GM12865 (cell line): ENCODE data around the gene DENND1A.

Experiments used
- DNase-seq: peaks from one replicate; pipeline ENCODE4 v3.0.0; 2010; ENCODE audit warnings: low read depth
- H3K4me3 ChIP-seq: 2 replicates; pipeline ENCODE4 v1.5.1; 2011; ENCODE audit warnings: mild to moderate bottlenecking, low read depth, low read length, control low read depth
- TF ChIP-seq, protein P1 (sequence below): IDR thresholded peaks from 2 replicates; pipeline ENCODE4 v1.5.1; 2011; ENCODE audit warnings: low read length, control low read depth, low read depth, inconsistent platforms; ENCODE audit not compliant: insufficient read depth; ENCODE audit errors: missing control alignments

The DENND1A gene

DNA sequence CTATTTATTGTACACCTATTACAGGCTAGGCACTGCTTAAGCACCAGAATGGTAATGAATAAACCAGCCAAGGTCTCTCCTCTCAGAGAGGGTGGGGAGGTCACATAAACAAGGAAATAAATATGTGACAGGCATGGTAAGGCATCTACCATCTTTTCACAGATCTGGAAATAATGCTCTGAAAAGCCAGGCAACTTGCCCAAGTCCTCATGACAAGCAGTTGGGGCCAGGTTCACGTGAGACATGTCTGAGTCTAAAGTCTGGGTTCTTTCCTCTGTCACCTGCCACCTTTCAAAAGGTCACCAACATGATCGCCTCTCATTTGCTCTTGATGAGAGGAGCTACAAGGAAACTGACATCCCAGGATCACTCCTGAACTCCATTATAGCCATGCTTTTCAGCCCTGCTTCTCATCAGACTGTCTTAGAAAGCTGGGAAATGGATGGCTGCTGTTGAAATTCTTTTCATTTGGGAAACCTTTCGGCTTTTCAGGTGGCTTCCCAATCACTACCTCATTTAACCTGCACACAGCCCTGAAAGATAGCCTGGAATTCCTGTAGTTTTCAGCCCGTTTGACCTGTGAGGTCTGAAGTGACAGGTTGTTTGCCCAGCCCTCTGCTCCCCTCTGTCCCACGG lies 450.8 kb downstream of the DENND1A start:
- no peak overlapping the region for H3K4me3 ChIP-seq
- TF ChIP-seq, protein P1, sequence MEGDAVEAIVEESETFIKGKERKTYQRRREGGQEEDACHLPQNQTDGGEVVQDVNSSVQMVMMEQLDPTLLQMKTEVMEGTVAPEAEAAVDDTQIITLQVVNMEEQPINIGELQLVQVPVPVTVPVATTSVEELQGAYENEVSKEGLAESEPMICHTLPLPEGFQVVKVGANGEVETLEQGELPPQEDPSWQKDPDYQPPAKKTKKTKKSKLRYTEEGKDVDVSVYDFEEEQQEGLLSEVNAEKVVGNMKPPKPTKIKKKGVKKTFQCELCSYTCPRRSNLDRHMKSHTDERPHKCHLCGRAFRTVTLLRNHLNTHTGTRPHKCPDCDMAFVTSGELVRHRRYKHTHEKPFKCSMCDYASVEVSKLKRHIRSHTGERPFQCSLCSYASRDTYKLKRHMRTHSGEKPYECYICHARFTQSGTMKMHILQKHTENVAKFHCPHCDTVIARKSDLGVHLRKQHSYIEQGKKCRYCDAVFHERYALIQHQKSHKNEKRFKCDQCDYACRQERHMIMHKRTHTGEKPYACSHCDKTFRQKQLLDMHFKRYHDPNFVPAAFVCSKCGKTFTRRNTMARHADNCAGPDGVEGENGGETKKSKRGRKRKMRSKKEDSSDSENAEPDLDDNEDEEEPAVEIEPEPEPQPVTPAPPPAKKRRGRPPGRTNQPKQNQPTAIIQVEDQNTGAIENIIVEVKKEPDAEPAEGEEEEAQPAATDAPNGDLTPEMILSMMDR, result no peak
- no peak for DNase-seq

GRCh38 chr9:123478160-123478559 lies 451.8 kb downstream of the DENND1A start:
- no peak for DNase-seq
- TF ChIP-seq, protein P1, result no peak
- no peak overlapping the region for H3K4me3 ChIP-seq

DNA sequence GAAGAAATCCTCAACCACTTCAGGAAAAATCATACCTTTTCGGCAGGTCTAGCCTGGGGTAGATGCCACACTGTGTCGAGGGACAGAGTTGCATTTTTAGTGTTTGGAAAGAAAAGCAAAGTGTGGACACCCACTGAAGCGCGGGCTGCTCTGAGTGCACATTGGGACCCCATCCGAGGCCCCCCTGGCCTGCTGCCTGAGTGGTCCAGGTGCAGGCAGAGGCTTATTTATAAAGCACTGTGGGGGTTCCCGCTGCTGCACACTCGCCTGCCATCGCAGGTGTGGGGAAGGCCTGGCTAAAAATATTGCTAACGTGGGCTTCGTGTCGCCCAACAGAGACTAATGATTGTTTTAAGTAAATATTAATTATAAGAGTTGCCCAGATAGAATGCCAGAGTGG lies 454.5 kb downstream of the DENND1A start:
- TF ChIP-seq, protein P1, result no peak
- DNase-seq, result no peak
- H3K4me3 ChIP-seq, result no peak overlapping the region

GRCh38 chr9:123472862-123473614 lies 456.9 kb downstream of the DENND1A start:
- DNase-seq, result no peak
- no peak overlapping the region for H3K4me3 ChIP-seq
- TF ChIP-seq, protein P1, result no peak

- TF ChIP-seq, protein P1, result no peak
- no peak for DNase-seq
- H3K4me3 ChIP-seq, result no peak overlapping the region
Observed at GRCh38 chr9:123471843-123472570, 457.9 kb downstream of the DENND1A start.

GRCh38 chr9:123470991-123471770 lies 458.7 kb downstream of the DENND1A start:
- no peak for DNase-seq
- no peak overlapping the region for H3K4me3 ChIP-seq
- TF ChIP-seq, protein P1, result no peak
